Measurements from ENCODE around the gene KCNB1. TPM values are rescaled to one million over a fixed set of nuclear protein-coding genes. Genes with fewer than 3 reads are reported as not detected.
"Not testable (repeated sequence)": the region's sequence is repeated elsewhere in the genome, so short reads cannot be mapped to it uniquely, and the experiment has no call there.

KCNB1 gene
- total and polyA plus RNA-seq, 12 donors: 0.64 to 4.2 (median 1.1) TPM

DNA sequence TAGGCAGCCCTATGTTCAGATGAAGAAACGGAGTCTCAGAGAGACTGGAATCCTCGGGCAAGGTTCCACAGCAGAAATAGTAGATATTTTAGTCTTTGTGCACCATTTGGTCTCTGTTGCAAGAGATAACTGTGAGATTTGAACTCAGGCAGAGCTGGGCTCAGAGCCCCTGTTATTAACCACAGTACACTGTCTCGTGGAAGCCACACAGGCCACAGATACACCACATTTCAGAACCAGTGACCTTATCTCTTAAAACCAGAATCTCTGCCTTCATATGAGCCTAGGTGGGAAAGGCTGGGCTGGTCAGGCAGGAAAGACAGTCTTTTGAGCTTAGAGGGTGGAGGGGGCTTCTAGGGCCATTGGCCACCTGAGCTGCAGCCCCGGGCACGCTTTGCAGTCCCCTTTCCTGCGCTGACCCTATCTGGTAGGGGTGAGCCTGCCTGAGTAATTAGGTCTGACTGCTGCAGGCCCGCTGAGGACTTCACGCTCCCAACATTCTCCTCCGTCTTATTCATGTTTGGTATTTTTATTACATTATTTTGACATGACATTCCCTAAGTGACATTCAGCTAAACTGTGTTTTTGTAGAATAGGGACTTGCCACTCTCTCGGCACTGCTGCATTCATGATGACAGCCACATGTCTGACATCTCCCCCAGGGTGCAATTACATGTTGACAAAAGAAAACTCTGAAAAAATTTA lies 71.1 kb downstream of the KCNB1 start:
- DNase-seq (no peak), ATAC-seq (no peak)
- intact Hi-C loops (cut with DNase I): no loop called here
- Histone ChIP-seq H3K4me3 (no peak overlapping the region), H3K27me3 (peaks cover 0 to 17% (median 0%) of the 10 kb centered on the region in 7 donors), H3K27ac (no peak overlapping the region), H3K9me3 (no peaks in the 10 kb centered on the region), H3K4me1 (peaks cover 0 to 16% (median 0%) of the 10 kb centered on the region in 9 donors), H3K36me3 (no peaks in the 10 kb centered on the region)
- WGBS, 2 donors: 75 to 76% methylated on average over 10 of the region's 10 CpGs
- TF ChIP-seq, protein P1, sequence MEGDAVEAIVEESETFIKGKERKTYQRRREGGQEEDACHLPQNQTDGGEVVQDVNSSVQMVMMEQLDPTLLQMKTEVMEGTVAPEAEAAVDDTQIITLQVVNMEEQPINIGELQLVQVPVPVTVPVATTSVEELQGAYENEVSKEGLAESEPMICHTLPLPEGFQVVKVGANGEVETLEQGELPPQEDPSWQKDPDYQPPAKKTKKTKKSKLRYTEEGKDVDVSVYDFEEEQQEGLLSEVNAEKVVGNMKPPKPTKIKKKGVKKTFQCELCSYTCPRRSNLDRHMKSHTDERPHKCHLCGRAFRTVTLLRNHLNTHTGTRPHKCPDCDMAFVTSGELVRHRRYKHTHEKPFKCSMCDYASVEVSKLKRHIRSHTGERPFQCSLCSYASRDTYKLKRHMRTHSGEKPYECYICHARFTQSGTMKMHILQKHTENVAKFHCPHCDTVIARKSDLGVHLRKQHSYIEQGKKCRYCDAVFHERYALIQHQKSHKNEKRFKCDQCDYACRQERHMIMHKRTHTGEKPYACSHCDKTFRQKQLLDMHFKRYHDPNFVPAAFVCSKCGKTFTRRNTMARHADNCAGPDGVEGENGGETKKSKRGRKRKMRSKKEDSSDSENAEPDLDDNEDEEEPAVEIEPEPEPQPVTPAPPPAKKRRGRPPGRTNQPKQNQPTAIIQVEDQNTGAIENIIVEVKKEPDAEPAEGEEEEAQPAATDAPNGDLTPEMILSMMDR (IDR thresholded peaks at IDR 0.05): no peak

DNA sequence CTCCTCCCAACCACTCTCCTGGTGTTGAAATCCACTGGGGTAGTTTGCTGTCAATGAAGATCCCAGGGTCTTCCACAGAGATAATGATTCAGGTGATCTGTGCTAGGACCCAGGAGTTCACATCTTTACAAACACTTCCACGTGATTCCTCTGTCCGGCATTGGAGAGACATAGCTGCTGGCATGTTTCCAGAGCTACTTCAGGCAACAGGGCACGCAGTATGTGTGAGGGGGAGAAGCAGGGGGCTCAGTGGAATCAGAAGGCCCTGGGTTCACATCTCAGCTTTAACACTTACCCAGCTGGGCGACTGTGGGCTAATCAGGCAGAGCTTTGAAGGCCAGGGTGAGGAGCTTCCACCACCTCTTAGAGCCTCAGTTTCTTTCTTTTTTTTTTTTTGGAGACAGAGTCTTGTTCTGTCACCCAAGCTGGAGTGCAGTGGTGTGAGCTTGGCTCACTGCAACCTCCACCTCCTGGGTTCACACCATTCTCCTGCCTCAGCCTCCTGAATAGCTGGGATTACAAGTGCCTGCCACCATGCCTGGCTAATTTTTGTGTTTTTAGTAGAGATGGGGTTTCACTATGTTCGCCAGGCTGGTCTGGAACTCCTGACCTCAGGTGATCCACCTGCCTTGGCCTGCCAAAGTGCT lies 72.4 kb downstream of the KCNB1 start:
- WGBS, 2 donors: 36 to 51% methylated on average over 5 of the region's 5 CpGs
- H3K36me3 ChIP-seq; H3K27ac ChIP-seq; DNase-seq; intact Hi-C loops (cut with DNase I); H3K9me3 ChIP-seq; H3K4me3 ChIP-seq: not testable (repeated sequence)
- Histone ChIP-seq H3K27me3 (peaks cover 0 to 17% (median 0%) of the 10 kb centered on the region in 7 donors), H3K4me1 (peaks cover 0 to 21% (median 0%) of the 10 kb centered on the region in 9 donors)
- ATAC-seq: peak in 2 of 8 donors; percentile 37 to 65

DNA sequence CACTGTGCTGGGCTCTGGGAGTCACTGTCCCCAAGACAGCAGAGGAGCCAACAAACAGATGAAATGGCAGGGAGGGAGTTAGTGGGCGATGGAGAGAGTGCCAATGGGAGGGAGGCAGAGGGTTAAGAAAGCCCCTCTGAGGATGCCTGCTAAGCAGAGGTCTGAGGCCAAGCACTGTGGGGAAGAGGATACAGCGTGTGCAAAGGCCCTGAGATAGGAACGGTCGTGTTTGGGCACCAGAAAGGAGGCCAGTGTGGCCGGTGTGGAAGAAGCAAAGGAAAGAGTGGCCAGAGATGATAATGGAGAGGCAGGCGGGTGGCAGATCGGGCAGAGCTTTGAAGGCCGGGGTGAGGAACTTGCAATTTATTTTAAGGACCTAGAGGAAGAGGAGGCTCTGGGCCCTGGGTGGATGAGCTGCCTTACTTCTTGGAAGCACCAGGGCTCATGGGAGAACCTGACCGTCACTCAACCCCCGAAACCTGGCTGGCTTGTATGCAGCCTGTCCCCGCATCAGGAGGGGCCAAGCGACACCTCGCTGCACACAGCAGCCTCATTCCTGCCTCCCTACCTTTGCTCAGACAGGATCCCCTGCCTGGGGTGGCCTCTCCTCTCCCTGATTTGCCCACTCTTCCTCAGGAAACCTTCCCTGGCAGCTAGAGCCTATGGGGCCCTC lies 73.0 kb downstream of the KCNB1 start:
- 93 to 94% methylated on average over 13 of the region's 13 CpGs for WGBS, 2 donors
- H3K27ac ChIP-seq: no peak overlapping the region
- intact Hi-C loops (cut with DNase I): no loop called here
- peaks cover 0 to 18% (median 0%) of the 10 kb centered on the region in 9 donors for H3K4me1 ChIP-seq
- DNase-seq (no peak), ATAC-seq (no peak)
- peaks cover 0 to 14% (median 0%) of the 10 kb centered on the region in 7 donors for H3K27me3 ChIP-seq
- no peaks in the 10 kb centered on the region for H3K9me3 ChIP-seq
- TF ChIP-seq, protein P1 (IDR thresholded peaks at IDR 0.05): no peak
- H3K36me3 ChIP-seq: no peaks in the 10 kb centered on the region
- H3K4me3 ChIP-seq: no peak overlapping the region

DNA sequence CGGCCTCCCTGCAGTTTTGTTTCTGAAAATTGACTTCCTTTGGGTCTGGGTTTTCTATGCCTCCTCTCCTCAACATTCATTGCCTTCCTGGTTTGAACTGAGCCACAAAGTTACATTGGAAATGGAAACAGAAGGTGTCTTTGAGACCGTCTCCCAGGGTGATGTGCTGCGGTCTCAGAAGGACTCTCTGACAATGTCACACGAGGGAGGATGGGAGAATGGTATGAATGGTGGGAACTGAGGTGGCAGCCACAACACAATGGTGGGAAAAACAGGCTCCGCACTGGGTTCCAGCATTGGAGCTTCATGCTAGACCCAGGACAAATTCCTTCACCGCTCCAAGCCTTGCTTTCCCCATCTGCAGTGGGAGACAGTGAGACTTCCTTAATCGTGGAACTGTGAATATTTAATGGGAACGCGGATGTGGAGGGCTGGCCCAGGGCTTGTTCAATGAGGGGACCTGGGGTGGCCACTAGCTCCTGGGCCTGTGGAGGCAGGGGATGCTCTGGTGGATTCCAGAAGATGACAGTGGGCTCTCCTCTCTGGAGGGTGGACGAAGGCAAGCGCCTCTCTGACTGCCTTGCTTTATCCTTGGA lies 73.9 kb downstream of the KCNB1 start:
- DNase-seq (no peak), ATAC-seq (no peak)
- H3K27me3 ChIP-seq: peaks cover 0 to 6% (median 0%) of the 10 kb centered on the region in 7 donors
- no peak overlapping the region for H3K27ac ChIP-seq
- intact Hi-C loops (cut with DNase I): no loop called here
- no peaks in the 10 kb centered on the region for H3K9me3 ChIP-seq
- H3K36me3 ChIP-seq: no peaks in the 10 kb centered on the region
- peaks cover 0 to 15% (median 0%) of the 10 kb centered on the region in 9 donors for H3K4me1 ChIP-seq
- H3K4me3 ChIP-seq: no peak overlapping the region
- TF ChIP-seq, protein P1 (IDR thresholded peaks at IDR 0.05): no peak
- 90 to 93% methylated on average over 11 of the region's 11 CpGs for WGBS, 2 donors
